ENCODE results near the gene TEP1. TPM values are rescaled to one million over a fixed set of nuclear protein-coding genes. Genes with fewer than 3 reads are reported as not detected.
"Not testable (repeated sequence)": the region's sequence is repeated elsewhere in the genome, so short reads cannot be mapped to it uniquely, and the experiment has no call there.

Gene TEP1
- 10 to 100 TPM; 17.7 to 22.1 (median 19.9) TPM for polyA plus RNA-seq (ENCODE audit: insufficient read length in 3 of 3)
- long read RNA-seq, donor 1: 0 reads
- long read RNA-seq, donor 2, partial matches to known transcripts: 0 of 1 reads
- long read RNA-seq, donor 2, other reads (novel, unspliced or antisense): 0 of 1 reads
- long read RNA-seq, donor 3: 0 reads
- long read RNA-seq, donor 4: 0 reads
- long read RNA-seq, donor 5: 0 reads
- long read RNA-seq, donor 6, partial matches to known transcripts: 5 of 5 reads
- long read RNA-seq, donor 6, other reads (novel, unspliced or antisense): 0 of 5 reads
- long read RNA-seq, donor 7: 0 reads
- long read RNA-seq, donor 8: 0 reads
- long read RNA-seq, donor 9, partial matches to known transcripts: 300 of 379 reads
- long read RNA-seq, donor 9, other reads (novel, unspliced or antisense): 78 of 379 reads
- long read RNA-seq, donor 10, partial matches to known transcripts: 0 of 1 reads
- long read RNA-seq, donor 10, other reads (novel, unspliced or antisense): 0 of 1 reads
- long read RNA-seq, donor 11, partial matches to known transcripts: 0 of 1 reads
- long read RNA-seq, donor 11, other reads (novel, unspliced or antisense): 0 of 1 reads
- long read RNA-seq, donor 12, partial matches to known transcripts: 0 of 1 reads
- long read RNA-seq, donor 12, other reads (novel, unspliced or antisense): 0 of 1 reads
- long read RNA-seq, donor 13: 0 reads
- long read RNA-seq, donor 14: 0 reads
- long read RNA-seq, donor 15: 0 reads
- long read RNA-seq, donor 16, partial matches to known transcripts: 0 of 1 reads
- long read RNA-seq, donor 16, other reads (novel, unspliced or antisense): 0 of 1 reads

DNA sequence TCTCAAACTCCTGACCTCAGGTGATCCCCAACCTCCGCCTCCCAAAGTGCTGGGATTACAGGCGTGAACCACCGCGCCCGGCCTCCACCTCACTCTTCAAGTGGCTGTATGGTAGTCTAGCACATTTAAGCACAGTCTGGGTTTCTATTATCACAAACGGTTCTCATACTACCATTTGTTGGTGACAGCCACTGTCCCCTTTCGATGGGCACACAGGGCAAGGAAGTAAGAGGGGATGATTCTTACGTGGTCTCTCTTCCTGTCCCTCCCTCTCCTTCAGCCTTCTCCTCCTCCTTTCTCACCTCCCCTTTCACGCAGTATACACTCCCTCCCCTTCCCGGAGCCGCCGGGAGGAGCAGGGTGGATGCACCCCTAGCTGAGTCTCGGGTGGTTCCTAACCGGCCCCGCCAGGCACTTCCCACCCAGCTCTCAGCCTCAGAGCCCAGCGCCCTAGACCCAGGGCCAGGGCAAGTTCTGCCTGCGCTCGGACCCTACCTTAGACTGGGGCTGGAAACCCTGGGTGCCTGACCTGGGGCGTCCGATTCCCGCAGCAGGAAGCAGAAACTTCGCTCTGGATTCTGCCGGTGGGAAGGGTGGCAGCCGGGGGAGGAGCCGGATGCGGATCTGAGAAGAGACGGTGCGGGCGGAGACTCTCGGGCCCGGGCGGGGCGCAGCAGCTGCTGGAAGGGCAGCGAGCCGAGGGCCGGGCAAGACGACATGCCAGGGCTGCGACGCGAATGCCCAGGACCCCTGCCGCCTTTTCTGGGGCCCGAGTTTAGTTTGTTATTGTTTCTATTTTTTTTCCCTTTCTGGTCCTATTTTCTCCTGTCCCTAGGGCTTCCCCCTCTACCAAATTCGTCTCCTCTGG lies at the start of gene TEP1:
TEP1 (minus strand) TSS at position 626 of the 868 bp plus-strand sequence. CDS start 5,062 bp downstream, outside the sequence.
- peak; percentile 84 for DNase-seq

DNA sequence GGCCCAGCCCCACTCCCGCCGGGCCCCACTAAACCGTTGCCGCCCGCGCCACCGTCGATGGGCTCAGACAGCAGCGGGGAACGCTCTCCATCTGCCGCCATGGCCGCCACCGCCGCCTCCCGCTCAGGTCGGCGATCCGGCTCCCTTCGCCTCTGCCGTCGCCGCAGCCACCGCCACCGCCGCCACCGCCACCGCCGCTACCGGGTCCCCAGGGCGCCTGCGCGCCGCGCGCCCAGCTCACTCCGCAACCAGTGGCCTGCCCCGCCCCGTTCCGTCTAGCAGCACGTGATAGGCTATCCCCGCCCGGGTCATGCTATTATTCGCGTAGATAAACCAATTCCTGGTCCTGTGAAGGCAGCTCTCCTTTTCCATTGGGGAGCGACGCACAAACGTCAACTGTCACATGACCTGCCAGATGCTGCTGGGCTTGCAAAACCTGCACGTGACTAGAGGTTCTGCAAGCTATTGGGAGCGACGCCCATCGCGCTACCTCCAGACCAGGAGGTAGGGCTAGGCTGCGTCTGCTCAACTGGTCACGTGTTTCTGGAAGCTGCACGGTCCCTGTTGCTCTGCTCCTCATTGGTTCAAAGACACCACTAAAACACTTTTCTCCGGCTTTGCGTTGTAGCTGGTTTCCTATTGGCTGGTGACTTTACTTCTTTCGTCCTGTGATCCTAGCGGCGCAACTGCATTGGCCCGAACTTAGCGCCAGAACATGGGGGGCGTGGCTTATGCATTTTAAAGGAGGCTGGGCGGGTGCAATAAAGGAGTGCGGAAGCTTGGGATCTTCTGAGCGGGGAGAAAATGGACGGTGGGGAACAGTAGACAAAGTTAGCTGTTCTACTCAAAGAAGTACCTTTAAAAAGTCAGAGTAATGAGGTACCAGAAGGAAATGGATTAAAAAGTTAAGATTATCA lies 48.2 kb upstream of the TEP1 start, which contains the start of gene PIP4P1:
PIP4P1 (minus strand) TSS at position 210 of the 917 bp plus-strand sequence; CDS start at position 101, 109 bp downstream.
- peak; percentile 100 for DNase-seq

DNA sequence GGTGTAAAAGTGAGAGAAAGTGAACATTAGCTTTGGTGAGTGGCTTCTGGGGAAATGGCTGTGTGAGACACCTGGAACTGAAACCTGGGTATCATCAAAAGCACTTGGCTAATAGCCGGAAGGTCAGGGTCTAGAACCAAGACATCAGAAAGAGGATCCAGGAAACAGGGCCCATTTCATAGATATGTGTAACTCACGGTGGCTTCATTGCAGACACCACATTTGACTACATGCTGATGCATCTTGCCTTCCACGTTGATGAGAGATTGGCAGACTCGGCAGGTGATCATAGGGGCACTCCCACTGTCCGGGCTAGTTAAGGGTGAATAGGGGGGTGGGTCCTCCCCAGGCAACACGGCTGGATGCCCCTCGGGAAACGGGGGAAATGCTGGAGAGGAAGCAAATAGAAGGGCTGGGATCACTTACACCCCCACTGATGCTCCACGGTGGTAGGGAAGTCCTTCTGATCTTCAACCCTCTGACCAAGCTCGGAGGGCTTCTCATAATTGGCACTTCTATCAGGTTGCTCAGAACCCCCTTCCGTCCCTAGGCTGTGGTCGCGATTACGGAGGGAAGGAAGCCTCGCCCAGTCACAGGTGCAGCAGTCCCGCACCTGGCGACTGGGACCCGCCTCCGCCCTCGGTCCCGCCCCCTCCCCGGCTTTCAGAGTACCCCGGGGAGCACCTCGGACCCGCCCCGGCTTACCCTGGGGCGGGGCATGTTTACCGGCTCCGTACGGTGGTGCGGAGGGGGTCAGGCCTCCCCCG lies 47.3 kb upstream of the TEP1 start:
- DNase-seq: no peak

DNA sequence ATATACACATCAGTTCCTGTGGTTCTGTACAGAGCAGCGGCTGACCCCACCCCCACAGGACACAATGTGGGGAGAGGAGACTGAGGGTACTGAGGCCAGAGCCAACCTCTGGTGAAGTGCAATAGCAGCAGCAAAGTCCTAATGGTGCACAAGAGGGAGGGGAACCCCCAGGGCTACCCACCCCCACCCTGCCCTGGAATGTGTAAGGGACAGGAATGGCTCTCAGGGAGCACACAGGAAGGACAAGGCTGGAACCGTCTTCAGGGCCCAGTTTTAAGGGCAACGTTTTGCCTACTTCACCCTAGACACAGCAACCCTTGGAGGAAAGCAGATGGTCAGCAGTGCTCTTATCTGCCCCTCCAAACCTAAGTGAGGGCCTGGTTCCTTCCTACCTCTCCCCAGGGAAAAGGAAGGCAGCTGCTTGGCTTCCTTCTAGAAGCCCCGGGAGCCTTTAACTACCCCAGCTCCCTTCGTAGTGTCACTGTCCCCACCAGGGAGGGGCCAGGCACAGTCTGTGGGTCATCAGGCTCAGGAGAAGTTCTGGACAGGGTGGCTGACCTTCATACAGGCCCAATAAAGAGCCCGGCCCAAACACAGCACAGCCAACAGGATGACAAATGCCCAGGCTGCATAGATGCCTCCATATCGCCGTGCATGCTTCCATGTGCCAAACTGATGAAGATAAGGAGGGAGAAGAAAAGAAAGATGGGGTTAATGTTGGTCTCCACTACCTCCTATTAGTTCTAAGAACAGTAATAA lies 44.9 kb upstream of the TEP1 start:
- DNase-seq: no peak

DNA sequence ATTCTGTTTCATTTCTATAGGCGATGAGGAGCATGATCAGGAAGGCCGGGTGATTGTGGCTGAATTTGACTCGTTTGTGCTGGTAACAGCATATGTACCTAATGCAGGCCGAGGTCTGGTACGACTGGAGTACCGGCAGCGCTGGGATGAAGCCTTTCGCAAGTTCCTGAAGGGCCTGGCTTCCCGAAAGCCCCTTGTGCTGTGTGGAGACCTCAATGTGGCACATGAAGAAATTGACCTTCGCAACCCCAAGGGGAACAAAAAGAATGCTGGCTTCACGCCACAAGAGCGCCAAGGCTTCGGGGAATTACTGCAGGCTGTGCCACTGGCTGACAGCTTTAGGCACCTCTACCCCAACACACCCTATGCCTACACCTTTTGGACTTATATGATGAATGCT lies 43.7 kb upstream of the TEP1 start:
- DNase-seq: no peak

DNA sequence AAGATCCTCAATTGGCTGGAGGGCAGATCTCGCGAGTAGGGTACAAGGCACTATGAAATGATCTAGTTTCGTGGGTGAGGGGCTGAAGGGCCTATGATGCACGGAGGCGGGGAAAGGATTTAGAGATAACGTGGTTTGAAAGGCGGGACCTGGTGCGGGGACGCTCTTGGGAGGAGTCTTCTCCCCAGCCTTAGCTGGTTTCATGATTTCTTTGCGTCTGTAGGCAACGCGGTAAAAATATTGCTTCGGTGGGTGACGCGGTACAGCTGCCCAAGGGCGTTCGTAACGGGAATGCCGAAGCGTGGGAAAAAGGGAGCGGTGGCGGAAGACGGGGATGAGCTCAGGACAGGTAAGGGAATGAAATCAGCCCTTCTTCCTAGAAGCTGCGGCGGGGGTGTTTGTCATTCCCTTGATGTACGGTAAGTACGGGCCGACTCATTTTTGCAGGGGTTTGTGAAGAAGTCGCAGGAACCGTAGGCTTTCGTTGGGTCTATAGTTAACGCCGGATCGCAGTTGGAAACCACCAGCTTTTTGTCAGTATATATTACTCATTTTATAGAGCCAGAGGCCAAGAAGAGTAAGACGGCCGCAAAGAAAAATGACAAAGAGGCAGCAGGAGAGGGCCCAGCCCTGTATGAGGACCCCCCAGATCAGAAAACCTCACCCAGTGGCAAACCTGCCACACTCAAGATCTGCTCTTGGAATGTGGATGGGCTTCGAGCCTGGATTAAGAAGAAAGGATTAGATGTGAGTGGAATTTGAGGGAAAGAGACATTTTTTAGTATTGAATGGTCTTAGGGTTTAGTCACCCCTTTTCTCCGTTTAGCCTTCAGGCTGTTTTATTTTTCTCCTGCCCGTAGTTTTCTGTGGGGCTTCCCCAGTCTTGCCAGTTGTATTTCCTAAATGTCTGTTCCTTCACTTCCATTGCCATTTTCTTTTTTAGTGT lies 42.3 kb upstream of the TEP1 start:
- no peak for DNase-seq

DNA sequence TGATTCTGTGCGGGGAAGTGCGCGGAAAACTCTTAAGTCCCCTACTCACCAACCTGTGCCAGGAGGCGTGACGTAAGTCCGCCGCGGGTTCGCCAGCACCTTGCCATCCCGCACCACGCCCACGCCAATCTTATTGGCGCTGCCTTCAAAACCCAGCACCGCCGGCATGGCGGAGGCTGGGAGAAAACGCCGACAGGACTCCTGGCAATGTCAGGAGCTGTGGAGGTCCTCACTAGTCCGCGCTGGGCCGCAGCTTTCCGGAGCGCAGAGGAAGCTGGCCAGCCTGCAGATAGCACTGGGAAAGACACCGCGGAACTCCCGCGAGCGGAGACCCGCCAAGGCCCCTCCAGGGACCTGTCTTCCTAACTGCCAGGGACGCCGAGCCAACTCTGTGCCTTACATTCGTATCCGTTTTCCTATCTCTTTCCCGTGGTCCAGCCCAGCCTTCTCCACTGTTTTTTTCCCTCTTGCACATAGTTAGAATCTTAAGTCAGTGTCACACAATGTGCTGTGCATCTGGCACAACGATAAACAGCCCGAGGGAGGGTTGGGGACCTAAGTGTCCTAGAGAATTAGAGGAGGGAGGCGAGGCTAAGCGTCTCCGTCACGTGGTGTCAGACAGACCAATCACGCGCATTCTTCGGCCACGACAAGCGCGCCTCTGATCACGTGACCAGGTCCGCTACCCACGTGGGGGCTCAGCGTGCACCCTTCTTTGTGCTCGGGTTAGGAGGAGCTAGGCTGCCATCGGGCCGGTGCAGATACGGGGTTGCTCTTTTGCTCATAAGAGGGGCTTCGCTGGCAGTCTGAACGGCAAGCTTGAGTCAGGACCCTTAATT lies 41.4 kb upstream of the TEP1 start, which contains the start of the genes APEX1 and OSGEP:
APEX1 (plus strand) TSS at position 711 of the 839 bp plus-strand sequence. CDS start 420 bp downstream, outside the sequence.
OSGEP (minus strand) TSS at position 297 of the 839 bp plus-strand sequence; CDS start at position 168, 129 bp downstream.
- peak; percentile 99 for DNase-seq

DNA sequence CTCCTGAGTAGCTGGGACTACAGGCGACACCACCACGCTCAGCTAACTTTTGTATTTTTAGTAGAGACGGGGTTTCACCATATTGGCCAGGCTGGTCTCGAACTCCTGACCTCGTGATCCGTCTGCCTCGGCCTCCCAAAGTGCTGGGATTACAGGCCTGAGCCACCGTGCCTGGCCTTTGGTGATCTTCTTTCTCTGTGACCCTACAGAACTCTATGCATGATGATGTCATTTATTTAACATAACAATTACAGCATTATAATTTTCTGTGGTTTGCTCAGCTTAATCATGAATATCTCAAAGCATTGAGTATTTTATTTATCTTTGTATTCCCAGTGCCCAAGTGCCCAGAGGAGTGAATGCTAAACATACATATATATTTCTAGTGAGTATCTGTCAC lies 39.5 kb upstream of the TEP1 start:
- DNase-seq: not testable (repeated sequence)

DNA sequence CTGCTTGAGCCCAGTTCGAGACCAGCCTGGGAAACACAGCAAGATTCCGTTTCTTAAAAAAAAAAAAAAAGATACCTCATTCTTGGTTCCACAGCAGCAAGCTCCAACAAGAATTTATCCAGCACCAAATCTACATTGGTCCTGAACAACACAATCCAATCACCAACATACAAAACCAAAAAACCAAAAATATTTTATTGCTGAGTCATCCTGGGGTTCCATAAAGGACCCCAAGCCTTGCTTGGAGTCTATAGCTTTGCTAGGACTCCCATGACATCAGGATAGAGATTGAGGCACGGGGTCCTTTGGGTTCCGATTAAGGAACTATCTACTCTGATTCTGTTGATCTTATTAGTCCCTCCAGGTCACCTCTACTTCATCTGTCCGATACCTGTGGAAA lies 33.6 kb upstream of the TEP1 start:
- no peak for DNase-seq

DNA sequence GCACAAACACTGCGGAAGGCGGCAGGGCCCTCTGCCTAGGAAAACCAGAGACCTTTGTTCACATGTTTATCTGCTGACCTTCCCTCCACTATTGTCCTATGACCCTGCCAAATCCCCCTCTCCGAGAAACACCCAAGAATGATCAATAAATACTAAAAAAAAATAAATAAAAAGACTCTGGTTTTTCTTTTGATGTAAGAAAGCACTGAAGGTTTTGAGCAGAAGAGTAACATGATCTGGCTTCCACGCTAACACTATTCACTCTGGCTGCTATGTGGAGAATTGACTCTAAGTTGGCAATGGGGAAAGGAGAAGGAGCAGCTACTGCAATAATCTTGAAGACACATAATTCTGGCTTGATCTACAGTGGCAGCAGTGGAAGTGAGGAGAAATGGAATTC lies 30.3 kb upstream of the TEP1 start:
- DNase-seq: not testable (repeated sequence)

DNA sequence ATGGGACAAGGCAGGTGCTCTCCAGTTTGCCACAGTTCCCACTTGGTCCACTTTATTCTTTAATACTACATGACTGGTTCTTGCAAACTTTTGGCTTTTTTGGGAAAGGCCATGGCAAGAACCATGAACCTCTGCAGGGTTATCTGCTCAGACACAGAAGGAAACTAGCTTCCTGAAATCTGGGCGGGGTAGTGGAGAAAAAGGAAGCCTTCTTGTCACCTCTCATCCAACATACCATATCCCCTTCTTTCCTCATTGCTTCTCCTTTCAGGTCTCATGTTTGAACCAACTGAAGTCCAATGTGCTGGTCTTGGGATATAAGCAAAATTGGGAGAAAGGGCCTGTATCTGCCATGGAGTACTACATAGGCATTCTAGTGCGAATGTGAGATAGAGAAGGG lies 28.2 kb upstream of the TEP1 start:
- DNase-seq: no peak

DNA sequence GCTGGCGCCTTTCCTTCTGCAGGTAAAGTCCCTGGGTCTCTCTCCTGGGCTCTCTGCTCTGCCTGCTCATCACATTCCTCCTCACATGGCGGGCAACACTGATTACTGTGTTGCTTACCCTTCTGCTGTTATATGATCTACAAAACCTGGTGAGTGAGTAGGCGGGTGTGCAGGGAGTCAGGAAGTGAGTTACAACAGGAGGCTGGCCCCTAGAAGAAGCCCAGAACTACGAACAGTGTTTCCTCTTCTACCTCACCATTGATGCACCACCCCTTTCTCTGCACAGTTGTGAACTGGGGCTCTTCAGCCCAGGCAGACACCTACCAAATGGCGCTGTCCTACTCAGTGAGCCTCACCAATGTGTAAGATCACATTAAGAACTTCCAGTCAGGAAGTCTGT lies 27.6 kb upstream of the TEP1 start:
- DNase-seq: no peak

DNA sequence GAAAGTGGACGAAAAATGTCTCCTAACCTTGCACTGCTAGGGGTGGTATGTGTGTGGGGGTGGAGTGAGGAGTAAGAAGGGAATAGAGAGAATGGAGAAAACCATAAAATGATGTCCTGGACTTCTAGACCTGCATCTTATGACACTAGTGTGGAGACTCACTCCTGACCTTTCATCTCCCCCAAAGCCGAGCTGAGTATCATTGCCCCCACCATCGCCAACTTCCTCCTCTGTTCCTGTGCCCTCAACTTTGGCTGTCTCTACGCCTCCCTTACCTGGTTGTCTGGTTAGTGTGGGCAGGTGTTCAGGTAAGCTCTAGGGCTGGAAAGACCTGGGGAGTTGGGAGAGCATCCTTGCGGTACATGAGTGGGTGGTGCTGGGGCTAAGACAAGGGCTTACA lies 27.2 kb upstream of the TEP1 start:
- DNase-seq: no peak

DNA sequence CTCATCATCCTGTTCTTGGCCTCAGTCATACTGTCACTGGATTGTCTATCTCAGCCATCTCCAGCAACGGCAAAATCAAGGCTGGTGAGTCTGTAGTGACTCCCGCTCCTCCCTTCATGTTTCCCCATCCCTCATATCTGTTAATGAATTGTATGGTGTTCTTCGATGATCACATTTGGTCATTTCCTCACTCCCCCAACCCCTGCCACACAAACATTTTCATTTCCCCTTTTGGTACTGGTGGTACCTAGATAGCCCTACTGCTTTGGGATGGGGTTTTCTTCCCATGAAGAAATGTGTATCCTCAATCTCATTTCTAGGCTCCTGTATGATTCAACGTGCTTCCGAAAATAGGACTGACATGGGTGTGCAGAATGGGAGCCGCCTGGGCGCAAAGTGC lies 25.4 kb upstream of the TEP1 start:
- DNase-seq: no peak

DNA sequence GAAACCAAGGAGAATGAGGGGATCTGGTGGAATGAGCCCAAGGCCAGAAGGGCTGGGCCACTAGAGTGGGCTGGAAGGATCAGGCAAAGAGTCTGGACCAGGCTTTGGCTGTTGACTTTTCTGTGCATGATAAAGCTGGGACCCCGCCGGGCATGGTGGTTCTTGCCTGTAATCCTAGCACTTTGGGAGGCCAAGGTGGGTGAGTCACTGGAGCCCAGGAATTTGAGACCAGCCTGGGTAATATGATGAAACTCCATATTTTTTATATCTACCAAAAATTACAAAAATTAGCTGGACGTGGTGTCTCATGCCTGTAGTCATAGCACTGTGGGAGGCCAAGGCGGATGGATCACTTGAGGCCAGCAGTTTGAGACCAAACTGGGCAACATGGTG lies 23.1 kb upstream of the TEP1 start:
- no peak for DNase-seq

DNA sequence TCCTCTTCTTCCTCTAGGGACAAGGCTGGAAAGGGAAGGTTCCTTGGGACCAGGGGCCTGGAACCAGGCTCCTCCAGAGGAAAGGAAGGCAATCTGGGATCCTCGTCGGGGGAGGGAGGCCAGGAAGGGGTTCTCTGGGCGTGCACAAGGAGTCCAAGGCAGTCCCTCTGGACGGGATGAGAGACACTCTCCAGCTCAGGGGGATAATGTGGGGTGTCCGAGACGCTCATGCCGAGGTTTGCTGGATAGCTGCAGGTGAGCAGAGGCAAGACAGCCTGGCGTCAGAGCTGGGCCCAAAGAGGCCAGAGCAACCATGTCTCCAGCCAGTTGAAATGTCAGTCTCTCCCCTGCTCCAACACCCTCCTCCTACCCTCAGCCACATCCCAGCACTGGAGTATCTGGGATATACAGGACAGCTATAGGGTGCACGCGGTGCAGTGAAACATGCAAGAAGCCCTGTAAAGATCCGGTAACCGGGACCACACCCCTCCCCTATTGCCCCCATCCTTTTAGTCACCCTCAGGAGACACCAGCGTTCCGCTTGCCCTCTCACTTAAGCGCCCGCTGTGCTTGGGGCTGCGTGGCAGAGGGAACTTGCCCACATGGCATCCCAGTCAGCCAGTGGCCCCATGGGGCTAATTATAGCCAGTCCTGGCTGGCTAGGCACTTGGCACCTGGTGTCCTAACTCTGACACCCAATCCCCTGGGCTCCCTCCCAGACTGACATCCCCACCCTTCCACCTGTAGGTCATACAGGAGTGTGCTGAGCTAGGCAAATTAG lies 22.5 kb upstream of the TEP1 start, which contains the start of gene KLHL33:
KLHL33 (minus strand) TSS at position 585 of the 781 bp plus-strand sequence; CDS start at position 230, 355 bp downstream.
- no peak for DNase-seq
